Measurements from ENCODE around the gene ZDHHC5. TPM values are rescaled to one million over a fixed set of nuclear protein-coding genes. Genes with fewer than 3 reads are reported as not detected.
A peak's percentile ranks its signal among the peaks of the same experiment; 100 is the strongest.
"Not testable (repeated sequence)": the region's sequence is repeated elsewhere in the genome, so short reads cannot be mapped to it uniquely, and the experiment has no call there.

ZDHHC5 gene
- total RNA-seq, 2 donors from 2014 or later = 49.5 to 59.6 TPM

DNA sequence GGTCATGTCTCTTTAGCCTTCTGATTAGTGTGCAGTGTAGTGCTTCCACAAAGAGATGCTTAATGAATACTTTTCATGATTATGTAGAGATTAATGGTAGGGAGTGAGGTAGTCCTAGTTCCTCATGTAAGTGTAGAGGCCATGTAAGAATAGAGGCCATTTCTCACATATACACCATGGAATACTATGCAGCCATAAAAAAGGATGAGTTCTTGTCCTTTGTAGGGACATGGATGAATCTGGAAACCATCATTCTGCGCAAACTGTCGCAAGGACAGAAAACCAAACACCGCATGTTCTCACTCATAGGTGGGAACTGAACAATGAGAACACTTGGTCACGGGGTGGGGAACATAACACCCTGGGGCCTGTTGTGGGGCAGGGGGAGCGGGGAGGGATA, 22.6 kb downstream of the ZDHHC5 start:
- H3K9me3 Mint-ChIP-seq; DNase-seq (ENCODE audit: low spot score in 2 of 2); H3K27ac Mint-ChIP-seq; ATAC-seq: not testable (repeated sequence)
- peaks cover 14 to 27% of the 10 kb centered on the region in 2 donors for H3K36me3 Mint-ChIP-seq

GRCh38 chr11:57698843-57699365, 31.0 kb downstream of the ZDHHC5 start:
- DNase-seq (ENCODE audit: low spot score in 2 of 2) (no peak), ATAC-seq (no peak)
- Mint-ChIP-seq H3K27ac (peak overlapping the region in 1 of 2 donors; percentile 73), H3K9me3 (no peaks in the 10 kb centered on the region), H3K36me3 (peaks cover under 1 to 15% of the 10 kb centered on the region in 2 donors)

DNA sequence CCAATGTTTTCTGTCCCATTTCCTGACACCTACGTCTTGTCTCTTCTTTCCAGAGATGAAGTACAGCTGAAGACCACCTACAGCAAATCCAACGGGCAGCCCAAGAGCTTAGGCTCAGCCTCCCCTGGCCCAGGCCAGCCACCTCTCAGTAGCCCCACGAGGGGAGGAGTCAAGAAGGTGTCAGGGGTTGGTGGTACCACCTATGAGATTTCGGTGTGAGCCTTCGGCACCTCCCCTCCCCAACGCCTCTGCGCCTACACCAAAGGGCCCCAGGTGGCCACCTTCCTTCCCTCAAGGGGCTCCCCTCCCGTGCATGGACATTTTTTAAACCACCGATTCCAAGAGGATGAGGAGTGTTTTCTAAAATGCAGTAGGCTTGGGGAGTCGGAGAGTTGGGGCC, 31.9 kb downstream of the ZDHHC5 start:
- Mint-ChIP-seq H3K36me3 (peaks cover 0 to 15% of the 10 kb centered on the region in 2 donors), H3K27ac (peak overlapping the region in 1 of 2 donors; percentile 73), H3K9me3 (no peaks in the 10 kb centered on the region)
- DNase-seq (ENCODE audit: low spot score in 2 of 2) (no peak), ATAC-seq (no peak)

- Mint-ChIP-seq H3K36me3 (peaks cover 0 to 15% of the 10 kb centered on the region in 2 donors), H3K9me3 (no peaks in the 10 kb centered on the region), H3K27ac (peak overlapping the region in 1 of 2 donors; percentile 72)
- no peak for DNase-seq (ENCODE audit: low spot score in 2 of 2)
- ATAC-seq = no peak
Observed at GRCh38 chr11:57700425-57700824, 32.5 kb downstream of the ZDHHC5 start.

- ATAC-seq = no peak
- peak overlapping the region; percentile 41 to 56 for H3K27ac Mint-ChIP-seq
Observed at GRCh38 chr11:57703341-57703740, 35.4 kb downstream of the ZDHHC5 start.

GRCh38 chr11:57704932-57705331, 37.0 kb downstream of the ZDHHC5 start:
- DNase-seq (ENCODE audit: low spot score in 2 of 2) (no peak), ATAC-seq (no peak)
- H3K36me3 Mint-ChIP-seq = no peaks in the 10 kb centered on the region
- H3K9me3 Mint-ChIP-seq = no peaks in the 10 kb centered on the region
- H3K27ac Mint-ChIP-seq = peak overlapping the region; percentile 41 to 94

More at GRCh38 chr11:57703341-57703740, 35.4 kb downstream of the ZDHHC5 start:
- no peak for DNase-seq (ENCODE audit: low spot score in 2 of 2)
- no peaks in the 10 kb centered on the region for H3K9me3 Mint-ChIP-seq
- peaks cover 0 to 10% of the 10 kb centered on the region in 2 donors for H3K36me3 Mint-ChIP-seq

- not testable (repeated sequence) for DNase-seq (ENCODE audit: low spot score in 2 of 2); ATAC-seq; H3K36me3 Mint-ChIP-seq; H3K9me3 Mint-ChIP-seq
- peak overlapping the region in 1 of 2 donors; percentile 65 for H3K27ac Mint-ChIP-seq
Observed at GRCh38 chr11:57705432-57705831, 37.5 kb downstream of the ZDHHC5 start.

DNA sequence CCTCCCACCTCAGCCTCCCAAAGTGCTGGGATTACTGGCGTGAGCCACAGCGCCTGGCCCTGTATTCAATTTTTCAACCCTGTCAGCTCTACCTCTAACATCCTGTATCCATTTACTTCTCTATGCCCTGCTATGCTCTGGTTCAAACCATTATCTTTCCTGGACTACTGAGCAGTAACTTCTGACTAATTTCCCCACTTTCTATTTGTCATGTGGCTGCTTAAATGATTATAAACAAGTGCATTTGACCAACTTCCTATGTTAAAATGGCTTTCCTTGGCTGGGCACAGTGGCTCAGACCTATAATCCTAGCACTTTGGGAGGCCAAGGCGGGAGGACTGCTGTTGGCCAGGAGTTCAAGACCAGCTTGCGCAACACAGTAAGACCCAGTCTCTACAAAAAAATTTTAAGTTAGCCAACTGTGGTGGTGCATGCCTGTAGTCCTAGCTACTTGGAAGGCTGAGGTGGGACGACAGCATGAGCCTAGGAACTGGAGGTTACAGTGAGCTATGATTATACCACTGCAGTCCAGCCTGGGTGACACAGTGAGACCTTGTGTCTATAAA, 42.0 kb downstream of the ZDHHC5 start:
- no peak for ATAC-seq
- no peaks in the 10 kb centered on the region for H3K9me3 Mint-ChIP-seq
- DNase-seq (ENCODE audit: low spot score in 2 of 2) = no peak
- H3K36me3 Mint-ChIP-seq = peaks cover 13 to 23% of the 10 kb centered on the region in 2 donors
- H3K27ac Mint-ChIP-seq = peak overlapping the region; percentile 34 to 90

DNA sequence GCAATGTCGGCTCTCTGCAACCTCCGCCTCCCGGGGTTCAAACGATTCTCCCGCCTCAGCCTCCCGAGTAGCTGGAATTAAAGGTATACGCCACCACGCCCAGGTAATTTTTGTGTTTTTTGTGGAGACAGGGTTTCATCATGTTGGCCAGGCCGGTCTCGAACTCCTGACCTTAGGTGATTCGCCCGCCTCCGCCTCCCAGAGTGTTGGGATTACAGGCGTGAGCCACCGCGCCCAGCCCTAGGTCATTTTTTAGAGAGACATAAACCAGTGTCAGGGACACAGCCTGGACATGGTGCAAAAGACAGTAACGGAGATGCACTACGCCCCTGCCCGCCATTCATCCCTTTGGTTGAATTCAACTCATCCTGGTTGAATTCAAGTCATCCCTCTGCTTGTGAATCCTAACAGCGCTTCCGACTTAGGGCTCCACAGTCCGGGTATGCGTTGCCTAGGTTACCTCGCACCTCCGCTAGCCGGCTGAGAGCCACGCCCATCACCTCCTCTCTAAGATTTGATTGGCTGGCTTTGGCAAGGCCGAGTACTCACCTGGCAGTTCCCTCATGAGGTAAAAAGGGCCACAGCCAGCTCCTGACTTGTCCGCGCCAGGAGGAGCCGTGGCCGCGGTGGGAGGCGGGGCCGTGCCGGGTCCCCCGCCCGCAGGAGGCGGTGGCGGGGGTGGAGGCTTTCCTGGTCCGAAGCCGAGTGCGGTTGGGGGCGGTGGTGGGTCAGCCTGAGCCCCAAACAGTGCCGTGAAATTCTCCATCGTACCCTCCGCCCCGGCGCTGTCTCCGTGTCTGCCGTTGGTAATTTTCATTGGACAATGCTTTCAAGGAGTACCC, 43.7 kb downstream of the ZDHHC5 start, which contains the start of gene MED19:
Gene MED19, minus strand, starts transcription at position 802 of the 842 bp plus-strand sequence. Its CDS starts 36 bp downstream, at position 766.
- Mint-ChIP-seq H3K9me3 (no peaks in the 10 kb centered on the region), H3K36me3 (peaks cover 13 to 23% of the 10 kb centered on the region in 2 donors), H3K27ac (peak within 1 kb of the TSS; percentile 90 to 94)
- DNase-seq (ENCODE audit: low spot score in 2 of 2) = peak; percentile 74 to 84
- ATAC-seq = peak; percentile 55 to 68

- ATAC-seq = peak; percentile 92 to 94
- DNase-seq (ENCODE audit: low spot score in 2 of 2) = peak; percentile 86 to 90
- Mint-ChIP-seq H3K9me3 (no peaks in the 10 kb centered on the region), H3K36me3 (peaks cover 13 to 23% of the 10 kb centered on the region in 2 donors), H3K27ac (peak within 1 kb of the TSS; percentile 90 to 94)
Observed at GRCh38 chr11:57712256-57713150, 44.6 kb downstream of the ZDHHC5 start, which contains the start of gene TMX2. TMX2 (plus strand) TSS chr11:57712593; CDS start chr11:57712619, 26 bp downstream.

DNA sequence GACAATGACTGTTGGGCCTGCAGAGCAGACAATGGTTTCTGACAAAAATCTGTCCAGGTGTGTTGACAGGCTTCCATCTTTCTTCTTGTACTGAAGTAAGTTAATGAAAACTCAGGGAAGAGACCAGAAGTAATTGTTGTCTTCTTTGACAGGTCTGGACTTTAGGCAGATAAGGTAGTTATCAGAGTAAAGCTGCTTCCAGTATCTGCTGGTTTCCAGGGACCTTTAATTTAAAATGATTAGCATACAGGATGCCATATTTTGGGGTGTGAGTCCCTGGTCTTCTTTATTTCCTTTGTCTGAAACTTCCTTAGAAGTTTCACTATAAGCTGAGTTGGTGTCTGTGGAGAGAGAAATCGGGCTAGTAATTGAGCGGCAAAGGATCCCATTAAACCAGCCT, 45.9 kb downstream of the ZDHHC5 start:
- ATAC-seq (no peak), DNase-seq (ENCODE audit: low spot score in 2 of 2) (no peak)
- no peaks in the 10 kb centered on the region for H3K9me3 Mint-ChIP-seq
- peaks cover 20 to 23% of the 10 kb centered on the region in 2 donors for H3K36me3 Mint-ChIP-seq
- H3K27ac Mint-ChIP-seq = peak overlapping the region; percentile 90 to 94

GRCh38 chr11:57716726-57717125, 48.8 kb downstream of the ZDHHC5 start:
- not testable (repeated sequence) for H3K27ac Mint-ChIP-seq; ATAC-seq; H3K9me3 Mint-ChIP-seq; DNase-seq (ENCODE audit: low spot score in 2 of 2)
- H3K36me3 Mint-ChIP-seq = peaks cover 19 to 20% of the 10 kb centered on the region in 2 donors

DNA sequence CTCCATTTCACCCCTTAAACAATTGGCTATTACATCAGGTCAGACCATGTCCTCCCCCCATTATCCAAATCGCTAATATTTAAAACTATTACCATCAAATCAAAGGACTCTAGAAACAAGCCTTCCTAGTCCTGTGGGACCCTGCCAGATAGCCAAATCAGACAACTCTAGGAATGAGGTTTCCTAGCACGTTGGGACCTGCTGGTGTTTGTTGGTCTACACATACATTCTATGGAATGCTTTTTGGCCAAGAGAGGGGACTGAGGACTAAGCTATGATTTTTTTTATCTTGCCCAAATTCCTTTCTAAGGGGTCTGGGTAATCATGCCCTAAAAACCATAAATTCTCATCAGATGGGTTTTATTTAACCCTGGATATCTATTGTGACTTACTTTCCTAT, 59.3 kb downstream of the ZDHHC5 start:
- DNase-seq (ENCODE audit: low spot score in 2 of 2) (no peak), ATAC-seq (no peak)
- no peaks in the 10 kb centered on the region for H3K36me3 Mint-ChIP-seq
- peak overlapping the region in 1 of 2 donors; percentile 40 for H3K27ac Mint-ChIP-seq
- H3K9me3 Mint-ChIP-seq = no peaks in the 10 kb centered on the region

- DNase-seq (ENCODE audit: low spot score in 2 of 2) (no peak), ATAC-seq (peak in 1 of 2 donors; percentile 24)
- H3K9me3 Mint-ChIP-seq = no peaks in the 10 kb centered on the region
- H3K27ac Mint-ChIP-seq = peak overlapping the region; percentile 56 to 72
- no peaks in the 10 kb centered on the region for H3K36me3 Mint-ChIP-seq
Observed at GRCh38 chr11:57728829-57729228, 60.9 kb downstream of the ZDHHC5 start.

DNA sequence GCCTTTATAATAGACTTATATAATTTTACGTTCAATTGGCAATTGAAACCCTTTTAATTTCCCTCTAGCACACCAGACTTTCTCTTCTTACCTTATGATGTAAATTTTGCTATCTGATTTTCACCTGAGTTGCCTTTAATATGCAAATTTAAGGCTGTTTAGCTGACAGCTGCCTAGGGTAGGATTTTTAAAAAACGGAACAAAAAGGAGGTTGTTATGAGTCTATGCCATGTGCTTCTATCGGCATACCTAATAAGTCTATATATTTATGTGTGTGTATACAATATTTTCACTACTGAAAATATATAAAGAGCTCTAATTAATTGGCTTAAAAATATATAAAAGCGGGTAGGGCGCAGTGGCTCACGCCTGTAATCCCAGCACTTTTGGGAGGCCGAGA, 61.6 kb downstream of the ZDHHC5 start:
- no peaks in the 10 kb centered on the region for H3K9me3 Mint-ChIP-seq
- H3K36me3 Mint-ChIP-seq = no peaks in the 10 kb centered on the region
- no peak for ATAC-seq
- no peak for DNase-seq (ENCODE audit: low spot score in 2 of 2)
- no peak overlapping the region for H3K27ac Mint-ChIP-seq

DNA sequence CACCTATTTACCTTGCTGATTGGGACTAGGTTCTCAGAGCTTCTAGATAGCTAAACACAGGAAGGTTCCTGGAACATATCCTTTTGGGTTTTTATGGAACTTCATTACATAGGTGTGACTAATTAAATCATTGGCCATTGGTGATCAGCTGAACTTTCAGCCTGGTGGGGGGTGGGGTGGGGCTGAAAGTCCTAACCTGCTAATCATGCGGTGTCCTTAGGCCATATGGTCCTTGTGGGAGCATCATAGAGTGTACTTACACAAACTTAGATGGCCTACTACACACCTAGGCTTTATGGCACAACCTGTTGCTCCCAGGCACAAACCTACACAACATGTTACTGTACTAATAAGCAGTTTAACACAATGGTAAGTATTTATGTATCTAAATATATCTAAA, 64.7 kb downstream of the ZDHHC5 start:
- ATAC-seq = no peak
- H3K36me3 Mint-ChIP-seq = no peaks in the 10 kb centered on the region
- DNase-seq (ENCODE audit: low spot score in 2 of 2) = no peak
- H3K27ac Mint-ChIP-seq = no peak overlapping the region
- H3K9me3 Mint-ChIP-seq = no peaks in the 10 kb centered on the region
